Mucosa of stomach (tissue), 1 donor: ENCODE data around the gene SH3BGRL2.
A peak's percentile ranks its signal among the peaks of the same experiment; 100 is the strongest.
"Not testable (repeated sequence)": the region's sequence is repeated elsewhere in the genome, so short reads cannot be mapped to it uniquely, and the experiment has no call there.

Experiments
- H3K27me3 ChIP-seq: one replicate; pipeline ENCODE4 v1.7.0; 2013; ENCODE audit warnings: mild to moderate bottlenecking, low read length; ENCODE audit not compliant: control insufficient read depth, insufficient read depth
- H3K36me3 ChIP-seq: one replicate; pipeline ENCODE4 v1.7.0; 2013; ENCODE audit warnings: low read length; ENCODE audit not compliant: control insufficient read depth, insufficient read depth
- H3K4me1 ChIP-seq: one replicate; pipeline ENCODE4 v1.7.0; 2013; ENCODE audit warnings: mild to moderate bottlenecking, low read length; ENCODE audit not compliant: control insufficient read depth, insufficient read depth
- H3K4me3 ChIP-seq: one replicate; pipeline ENCODE4 v1.7.0; 2013; ENCODE audit warnings: low read length
- H3K9ac ChIP-seq: one replicate; pipeline ENCODE4 v1.7.0; 2013; ENCODE audit warnings: mild to moderate bottlenecking, low read length, moderate library complexity
- H3K9me3 ChIP-seq: one replicate; pipeline ENCODE4 v1.7.0; 2013; ENCODE audit warnings: mild to moderate bottlenecking, low read length, moderate library complexity; ENCODE audit not compliant: control insufficient read depth
- donor health status: Pancreatic carcinoma.

SH3BGRL2 gene

GRCh38 chr6:79666634-79667033 is 35.5 kb downstream of the SH3BGRL2 start:
- Histone ChIP-seq H3K9me3 (no peaks in the 10 kb centered on the region), H3K27me3 (no peaks in the 10 kb centered on the region), H3K4me1 (peaks cover 70% of the 10 kb centered on the region), H3K9ac (peak overlapping the region; percentile 52), H3K36me3 (no peaks in the 10 kb centered on the region), H3K4me3 (no peak overlapping the region)

DNA sequence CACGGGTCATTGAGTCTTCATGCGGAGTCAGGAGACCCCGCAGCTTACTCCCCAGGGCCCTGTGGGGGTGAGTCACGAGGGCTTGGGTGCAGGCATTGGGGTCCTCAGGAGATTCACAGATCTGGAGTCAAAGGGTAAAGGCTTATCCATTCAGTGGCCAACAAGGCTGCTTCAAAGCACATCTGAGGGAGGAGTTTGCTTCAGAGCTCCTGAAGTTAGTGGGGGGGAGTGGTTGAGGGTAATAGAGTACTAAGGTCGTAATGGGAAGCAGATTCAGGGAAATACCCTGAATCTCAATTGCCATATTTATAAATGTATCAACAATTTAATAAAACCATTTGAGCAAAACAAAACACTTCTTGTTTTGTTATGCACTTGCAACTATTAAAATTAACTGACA is 37.3 kb downstream of the SH3BGRL2 start:
- Histone ChIP-seq H3K27me3 (no peaks in the 10 kb centered on the region), H3K9me3 (no peaks in the 10 kb centered on the region), H3K36me3 (no peaks in the 10 kb centered on the region), H3K4me3 (no peak overlapping the region), H3K4me1 (peaks cover 74% of the 10 kb centered on the region), H3K9ac (no peak overlapping the region)

DNA sequence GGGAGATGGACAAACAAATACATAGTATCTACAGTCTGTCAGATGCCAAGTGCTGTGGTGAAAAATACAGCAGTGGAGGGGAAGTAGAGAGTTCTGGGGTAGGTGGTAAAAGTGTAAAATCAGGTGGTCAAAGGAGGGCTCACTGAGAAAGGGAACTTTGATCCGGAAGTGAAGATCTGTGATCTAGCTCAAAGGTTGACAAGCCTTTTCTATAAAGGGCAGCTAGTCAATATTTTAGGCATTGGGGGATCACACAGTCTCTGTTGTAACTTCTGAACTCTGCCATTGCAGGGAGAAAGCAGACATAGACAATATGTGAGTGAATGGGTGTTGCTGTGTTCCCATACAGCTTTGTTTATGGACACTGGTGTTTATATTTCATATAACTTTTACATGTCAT is 38.6 kb downstream of the SH3BGRL2 start:
- Histone ChIP-seq H3K27me3 (no peaks in the 10 kb centered on the region), H3K4me3 (no peak overlapping the region), H3K9me3 (no peaks in the 10 kb centered on the region), H3K9ac (no peak overlapping the region), H3K36me3 (no peaks in the 10 kb centered on the region), H3K4me1 (peaks cover 61% of the 10 kb centered on the region)

DNA sequence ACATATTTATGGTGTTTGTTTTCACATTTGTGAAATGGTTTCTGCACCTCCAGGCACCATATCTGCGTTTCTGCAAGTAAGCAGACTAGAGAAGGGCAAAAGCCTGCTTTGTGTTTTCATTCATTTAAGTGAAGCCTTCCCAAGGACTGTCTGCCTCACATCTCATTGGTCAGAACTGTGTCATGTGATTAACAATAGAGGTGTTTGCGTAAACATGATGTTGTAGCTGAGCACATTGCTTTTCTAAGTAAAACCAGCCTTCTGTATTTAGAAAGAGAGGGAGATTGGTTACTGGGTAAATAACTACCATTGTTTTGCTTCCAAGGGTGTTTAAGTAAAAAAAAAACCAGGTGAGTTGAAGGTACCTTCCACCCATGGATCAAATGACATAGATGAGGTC is 39.7 kb downstream of the SH3BGRL2 start:
- peaks cover 61% of the 10 kb centered on the region for H3K4me1 ChIP-seq
- H3K4me3 ChIP-seq = no peak overlapping the region
- no peaks in the 10 kb centered on the region for H3K36me3 ChIP-seq
- H3K9ac ChIP-seq = peak overlapping the region; percentile 35
- no peaks in the 10 kb centered on the region for H3K27me3 ChIP-seq
- H3K9me3 ChIP-seq = no peaks in the 10 kb centered on the region

DNA sequence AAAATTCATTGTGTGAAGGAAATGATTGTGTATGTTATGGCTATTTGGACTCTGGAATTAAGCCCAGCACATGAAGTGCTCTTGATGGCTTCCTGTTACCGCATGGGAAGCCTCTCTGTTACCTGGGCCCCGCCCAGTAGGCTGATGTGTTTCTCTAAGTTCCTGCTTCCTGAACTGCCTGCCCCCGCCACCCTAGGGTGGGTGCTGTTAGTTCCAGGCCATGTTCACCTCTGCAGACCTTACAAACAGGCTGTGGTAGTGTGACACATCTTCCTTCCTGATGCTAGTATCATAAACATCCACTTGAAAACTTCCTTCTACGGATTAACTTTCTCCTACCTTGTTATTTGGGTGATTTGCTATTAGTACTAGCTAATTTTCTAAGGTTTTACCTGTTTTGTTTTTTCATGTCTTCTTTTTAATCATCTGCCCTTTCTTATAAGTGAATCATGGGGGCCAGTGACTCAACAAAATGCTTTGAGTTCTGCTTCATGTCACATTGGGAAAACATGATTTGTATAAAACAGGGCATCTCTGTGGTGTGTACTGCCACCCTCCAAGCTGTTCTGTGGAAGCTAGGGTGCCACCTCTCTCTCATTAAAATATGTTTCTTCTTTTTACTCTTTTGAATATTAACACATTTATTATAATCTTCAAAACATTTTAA is 40.6 kb downstream of the SH3BGRL2 start:
- no peaks in the 10 kb centered on the region for H3K9me3 ChIP-seq

DNA sequence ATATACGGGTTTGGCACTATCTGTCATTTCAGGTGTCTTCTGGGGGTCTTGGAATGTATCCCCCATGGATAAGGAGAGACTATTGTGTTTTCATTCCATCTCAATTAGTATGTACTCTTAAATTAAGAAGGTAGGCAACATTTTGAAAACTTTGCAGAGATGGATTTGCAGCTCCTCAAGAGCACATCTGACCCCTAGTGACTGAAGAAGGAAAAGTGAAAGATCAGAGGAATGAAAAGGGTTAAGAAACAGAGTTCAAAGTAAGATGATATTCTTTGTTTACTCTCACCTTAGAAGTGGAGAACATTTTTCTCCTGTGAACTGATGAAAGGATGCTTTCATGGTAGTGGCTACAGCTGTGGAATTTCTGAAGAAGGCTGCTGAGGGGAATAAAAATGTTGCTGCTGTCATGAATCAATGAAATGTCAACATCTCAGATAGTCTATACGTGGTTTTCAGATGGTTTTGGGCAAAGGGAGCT is 41.5 kb downstream of the SH3BGRL2 start:
- Histone ChIP-seq H3K4me1 (peaks cover 54% of the 10 kb centered on the region), H3K27me3 (no peaks in the 10 kb centered on the region), H3K4me3 (no peak overlapping the region), H3K9me3 (no peaks in the 10 kb centered on the region), H3K9ac (no peak overlapping the region), H3K36me3 (peaks cover 4% of the 10 kb centered on the region)

More for the DNA sequence above, 40.6 kb downstream of the SH3BGRL2 start:
- peaks cover 53% of the 10 kb centered on the region for H3K4me1 ChIP-seq
- no peak overlapping the region for H3K4me3 ChIP-seq
- H3K27me3 ChIP-seq = no peaks in the 10 kb centered on the region
- H3K36me3 ChIP-seq = no peaks in the 10 kb centered on the region
- H3K9ac ChIP-seq = peak overlapping the region; percentile 16

DNA sequence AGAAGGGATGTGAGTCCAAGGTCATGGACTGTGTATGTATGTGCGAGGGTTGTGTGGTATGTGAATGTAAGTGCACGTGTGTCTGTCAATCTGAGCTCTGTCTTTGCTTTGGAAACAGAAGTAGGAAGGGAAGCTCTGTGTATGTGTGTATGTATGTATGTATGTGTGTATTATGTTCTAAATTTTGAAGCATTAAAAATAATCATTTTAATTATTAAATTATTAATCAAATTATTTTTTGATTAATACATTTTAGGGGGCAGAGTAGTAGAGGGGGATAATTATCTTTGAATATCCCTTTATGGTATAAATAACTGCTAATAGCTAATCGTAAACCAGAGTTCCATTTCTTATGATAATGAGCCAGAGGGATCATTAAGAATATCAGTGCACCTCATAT is 42.8 kb downstream of the SH3BGRL2 start:
- Histone ChIP-seq H3K27me3 (no peaks in the 10 kb centered on the region), H3K4me3 (no peak overlapping the region), H3K4me1 (peaks cover 41% of the 10 kb centered on the region), H3K9ac (no peak overlapping the region), H3K36me3 (peaks cover 4% of the 10 kb centered on the region), H3K9me3 (no peaks in the 10 kb centered on the region)

DNA sequence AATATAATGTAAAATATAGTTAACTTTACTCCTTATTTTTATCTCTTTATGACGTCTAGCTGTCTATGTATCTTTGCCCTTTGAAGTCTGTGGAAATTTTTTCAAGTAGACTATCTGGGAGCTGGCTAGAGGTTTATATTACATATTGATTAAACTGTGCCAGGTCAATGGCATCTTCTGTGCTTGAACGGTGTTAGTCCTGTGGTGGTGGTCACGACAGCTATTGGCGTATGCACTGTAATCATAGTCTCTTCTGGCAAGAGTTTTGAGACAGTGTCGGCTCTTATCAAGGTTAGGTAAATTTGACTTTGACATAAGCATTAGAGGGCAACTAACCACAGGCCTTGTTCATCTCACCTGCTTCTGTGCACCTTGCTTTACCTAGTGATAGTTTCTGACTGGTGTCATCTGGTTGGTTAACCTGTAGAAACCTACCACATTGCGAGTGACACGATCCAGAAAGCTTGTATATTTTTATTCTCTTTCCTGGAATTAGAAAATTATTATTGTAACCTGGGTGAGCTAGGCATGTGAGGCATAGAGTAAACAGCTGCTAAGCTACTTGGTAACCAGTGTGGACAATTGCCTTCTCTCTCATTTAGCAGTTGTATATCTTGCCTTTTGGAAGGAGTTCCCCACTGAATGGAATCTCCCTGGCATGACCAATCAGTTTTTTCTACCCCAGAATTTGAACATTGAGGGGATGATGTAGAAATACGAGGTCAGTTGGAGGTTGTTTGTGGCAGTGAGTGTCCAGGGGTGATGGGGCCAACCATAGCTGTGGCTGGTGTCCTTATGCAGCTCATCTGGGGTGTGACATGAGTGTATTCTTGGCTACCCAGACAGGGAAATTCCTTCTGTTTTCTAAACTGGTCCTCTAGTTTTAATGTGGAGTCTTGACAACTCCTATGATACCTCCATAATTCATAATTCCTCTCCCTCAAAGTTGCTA is 45.9 kb downstream of the SH3BGRL2 start:
- Histone ChIP-seq H3K9ac (no peak overlapping the region), H3K9me3 (no peaks in the 10 kb centered on the region), H3K36me3 (peaks cover 4% of the 10 kb centered on the region), H3K4me1 (peaks cover 16% of the 10 kb centered on the region), H3K27me3 (no peaks in the 10 kb centered on the region), H3K4me3 (no peak overlapping the region)

DNA sequence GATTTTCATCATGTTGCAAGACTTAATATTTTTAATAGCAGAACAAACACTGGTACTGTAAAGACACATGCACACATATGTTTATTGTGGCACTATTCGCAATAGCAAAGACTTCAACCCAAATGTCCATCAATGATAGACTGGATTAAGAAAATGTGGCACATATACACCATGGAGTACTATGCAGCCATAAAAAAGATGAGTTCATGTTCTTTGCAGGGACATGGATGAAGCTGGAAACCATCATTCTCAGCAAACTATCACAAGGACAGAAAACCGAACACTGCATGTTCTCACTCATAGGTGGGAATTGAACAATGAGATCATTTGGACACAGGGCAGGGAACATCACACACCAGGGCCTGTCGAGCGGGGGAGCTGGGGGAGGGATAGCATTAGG is 51.6 kb downstream of the SH3BGRL2 start:
- H3K9ac ChIP-seq, H3K27me3 ChIP-seq, H3K4me3 ChIP-seq, H3K36me3 ChIP-seq, H3K9me3 ChIP-seq: not testable (repeated sequence)
- peaks cover 21% of the 10 kb centered on the region for H3K4me1 ChIP-seq

- H3K27me3 ChIP-seq = no peaks in the 10 kb centered on the region
- H3K4me1 ChIP-seq = peaks cover 21% of the 10 kb centered on the region
- no peaks in the 10 kb centered on the region for H3K9me3 ChIP-seq
- no peak overlapping the region for H3K4me3 ChIP-seq
- H3K9ac ChIP-seq = no peak overlapping the region
- H3K36me3 ChIP-seq = no peaks in the 10 kb centered on the region
Observed at GRCh38 chr6:79684876-79685275, 53.7 kb downstream of the SH3BGRL2 start.

DNA sequence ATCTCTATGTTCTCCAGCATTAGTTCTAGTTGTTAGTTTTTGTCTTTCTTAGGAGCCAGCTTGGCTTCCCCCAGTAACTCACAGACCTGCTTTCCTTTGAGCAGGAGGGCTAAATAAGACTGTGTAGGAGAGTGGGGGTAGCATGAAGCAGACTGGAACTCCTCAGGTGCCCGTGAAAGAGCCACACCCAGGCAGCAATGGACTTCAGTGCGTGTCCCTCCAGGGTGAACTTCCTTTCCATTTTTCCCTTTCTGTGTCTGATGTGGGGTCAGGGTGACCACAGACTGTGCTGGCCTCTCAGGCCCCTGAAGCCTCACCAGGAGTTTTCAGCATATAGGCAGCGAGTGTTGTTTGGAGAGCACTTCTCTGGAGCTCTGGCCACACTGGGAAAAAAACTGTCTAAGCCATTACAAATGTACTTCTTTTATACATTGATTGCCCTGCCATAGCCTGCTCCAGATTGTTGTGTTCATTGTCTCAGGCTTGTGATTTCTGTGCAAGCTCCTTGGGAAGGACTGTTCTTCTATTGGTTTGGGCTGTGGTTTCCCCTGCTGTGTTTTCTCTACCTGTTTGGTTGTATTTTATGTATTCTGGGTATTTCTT is 55.7 kb downstream of the SH3BGRL2 start:
- no peaks in the 10 kb centered on the region for H3K27me3 ChIP-seq
- no peak overlapping the region for H3K4me3 ChIP-seq
- peaks cover 21% of the 10 kb centered on the region for H3K4me1 ChIP-seq
- H3K9me3 ChIP-seq = no peaks in the 10 kb centered on the region
- H3K9ac ChIP-seq = no peak overlapping the region
- no peaks in the 10 kb centered on the region for H3K36me3 ChIP-seq

DNA sequence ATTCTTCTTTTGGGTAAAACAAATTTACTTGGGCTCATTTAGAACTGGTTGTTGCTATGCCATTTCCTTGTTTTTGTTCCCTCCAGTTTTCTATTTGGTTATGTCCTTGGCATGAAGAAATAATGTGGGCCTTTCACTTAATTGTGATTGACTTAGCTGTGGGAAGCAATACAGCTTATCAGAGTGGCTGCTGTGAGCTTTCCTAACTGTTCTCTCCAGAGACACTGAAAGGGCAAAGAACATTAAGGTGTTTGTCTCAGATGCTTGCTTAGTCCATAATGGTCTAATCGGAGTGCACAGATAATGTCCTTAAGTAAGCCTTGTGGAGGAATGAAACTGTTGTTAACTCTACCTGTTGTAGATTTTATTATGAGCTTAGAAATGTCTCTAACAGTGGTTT is 56.6 kb downstream of the SH3BGRL2 start:
- no peak overlapping the region for H3K4me3 ChIP-seq
- no peaks in the 10 kb centered on the region for H3K9me3 ChIP-seq
- no peak overlapping the region for H3K9ac ChIP-seq
- no peaks in the 10 kb centered on the region for H3K27me3 ChIP-seq
- H3K36me3 ChIP-seq = no peaks in the 10 kb centered on the region
- H3K4me1 ChIP-seq = peaks cover 21% of the 10 kb centered on the region
